GM21390 (cell line): ENCODE data around the gene RAB1B.
A peak's percentile ranks its signal among the peaks of the same experiment; 100 is the strongest.

Experiments
- ATAC-seq: cut with Tn5 transposase; IDR thresholded peaks from one replicate; pipeline ENCODE4 v1.9.1; 2021; ENCODE audit not compliant: unreplicated experiment

Gene RAB1B

GRCh38 chr11:66282468-66283455 lies 14.3 kb downstream of the RAB1B start:
- ATAC-seq: peak; percentile 75

GRCh38 chr11:66283461-66284105 lies 15.1 kb downstream of the RAB1B start:
- no peak for ATAC-seq

GRCh38 chr11:66284526-66285078 lies 16.2 kb downstream of the RAB1B start:
- no peak for ATAC-seq

- no peak for ATAC-seq
These were observed 17.0 kb downstream of the RAB1B start for GRCh38 chr11:66285250-66285947.

GRCh38 chr11:66286699-66287098 lies 18.3 kb downstream of the RAB1B start:
- no peak for ATAC-seq

- ATAC-seq: no peak
These were observed 18.9 kb downstream of the RAB1B start for GRCh38 chr11:66287211-66287888.

GRCh38 chr11:66287889-66288670 lies 19.6 kb downstream of the RAB1B start:
- ATAC-seq: no peak

- peak; percentile 83 for ATAC-seq
These were observed 20.5 kb downstream of the RAB1B start, which contains the start of gene YIF1A for GRCh38 chr11:66288671-66289547. TSS of gene YIF1A (minus strand) at chr11:66289143. CDS start at chr11:66288985, 158 bp downstream.

GRCh38 chr11:66289548-66290329 lies 21.3 kb downstream of the RAB1B start:
- ATAC-seq: peak; percentile 34

- no peak for ATAC-seq
These were observed 21.8 kb downstream of the RAB1B start for GRCh38 chr11:66290330-66290621.

- ATAC-seq: no peak
These were observed 22.9 kb downstream of the RAB1B start for GRCh38 chr11:66291303-66291705.

GRCh38 chr11:66291706-66292542 lies 23.5 kb downstream of the RAB1B start, which contains the start of gene TMEM151A:
TSS of gene TMEM151A (plus strand) at chr11:66291894. CDS start at chr11:66292014, 120 bp downstream.
- no peak for ATAC-seq

GRCh38 chr11:66292543-66293332 lies 24.3 kb downstream of the RAB1B start:
- ATAC-seq: no peak

GRCh38 chr11:66293352-66293751 lies 24.9 kb downstream of the RAB1B start:
- ATAC-seq: no peak

GRCh38 chr11:66293777-66294625 lies 25.6 kb downstream of the RAB1B start:
- no peak for ATAC-seq
